Right atrium auricular region (tissue), 2 donors: ENCODE results near the gene CLTB. TPM values are rescaled to one million over a fixed set of nuclear protein-coding genes. Genes with fewer than 3 reads are reported as not detected.

ENCODE experiments used
- DNase-seq: peaks from one replicate; pipeline ENCODE4 v3.0.0-alpha.2; 2019; ENCODE audit warnings: low spot score
- H3K27ac ChIP-seq, 2 donors: fragments of 200-600 bp; sonication (generic); 1 replicate in 1 of 2; 2 replicates in 1 of 2; pipeline ENCODE4 v1.5.1; 2016 to 2019
- H3K27me3 ChIP-seq, 2 donors: fragments of 200-600 bp; sonication (generic); one replicate each; pipeline versions ENCODE4 v1.5.1 to v1.6.0; 2017 to 2019
- H3K36me3 ChIP-seq: fragments of 200-600 bp; sonication (generic); one replicate; pipeline ENCODE4 v1.5.1; 2016
- H3K4me1 ChIP-seq, 2 donors: fragments of 200-600 bp; sonication (generic); one replicate each; pipeline versions ENCODE4 v1.5.1 to v1.6.0; 2017 to 2019
- H3K4me3 ChIP-seq, 2 donors: fragments of 200-600 bp; sonication (generic); 1 replicate in 1 of 2; 2 replicates in 1 of 2; pipeline ENCODE4 v1.5.1; 2017 to 2019; ENCODE audit warnings: mild to moderate bottlenecking in 1 of 2, moderate library complexity in 1 of 2
- H3K9me3 ChIP-seq, 2 donors: fragments of 200-600 bp; sonication (generic); one replicate each; pipeline ENCODE4 v1.5.1; 2019
- total RNA-seq, 2 donors: library from RNA; depleted of rRNA; stranded (reverse); fragments of >200 nt; gene quantifications; one replicate each; pipeline ENCODE4 v1.1.0, GENCODE V29; 2016
- TF ChIP-seq, protein P1 (sequence below), 2 donors: fragments of 200-600 bp; sonication (generic); IDR thresholded peaks; one replicate each; pipeline ENCODE4 v1.5.1; 2019; ENCODE audit warnings: antibody characterized with exemption in 2 of 2

Gene CLTB
- total RNA-seq, 2 donors from 2014 or later, result 241 to 341 TPM

DNA sequence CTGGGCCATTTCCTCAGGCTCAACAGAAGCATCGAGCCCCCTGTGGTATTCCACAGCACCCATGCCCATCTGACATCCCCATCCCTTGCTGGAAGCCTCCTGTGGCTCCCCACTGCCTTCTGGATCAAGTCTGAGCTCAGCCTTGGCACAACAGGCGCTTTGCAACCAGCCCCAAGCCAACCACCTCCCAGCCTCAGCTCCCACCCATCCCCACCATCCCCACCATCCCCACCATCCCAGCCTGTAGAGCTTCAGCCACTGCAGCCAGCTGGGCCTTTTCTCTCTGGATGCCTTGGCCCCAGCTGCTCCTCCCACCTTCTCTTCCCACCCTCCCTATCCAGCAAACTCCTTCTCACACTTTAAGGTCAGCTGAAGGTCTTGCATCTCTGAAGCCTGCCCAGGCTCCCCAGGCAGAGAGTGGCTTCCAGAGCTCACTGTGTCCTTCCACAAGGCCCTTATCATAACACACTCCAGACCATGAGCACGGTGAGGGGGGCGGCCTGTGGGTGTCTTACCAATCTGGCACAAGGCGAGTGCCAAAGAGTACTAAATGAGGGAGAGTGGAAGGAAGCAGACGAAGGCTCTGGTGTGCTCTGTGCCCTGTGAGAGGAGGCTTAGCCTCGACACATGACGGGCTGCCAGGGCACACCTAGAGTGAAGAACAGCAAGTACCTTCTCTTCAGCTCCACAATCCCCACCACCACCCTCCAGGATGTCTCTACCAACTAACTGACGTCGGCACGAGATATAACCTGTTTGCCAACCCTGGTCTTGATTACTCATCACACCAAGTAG lies 21.3 kb downstream of the CLTB start:
- Histone ChIP-seq H3K36me3 (peaks cover 43% of the 10 kb centered on the region), H3K4me1 (peaks cover 0 to 31% of the 10 kb centered on the region in 2 donors), H3K9me3 (no peaks in the 10 kb centered on the region), H3K27ac (peak overlapping the region; percentile 79 to 80), H3K4me3 (no peak overlapping the region), H3K27me3 (no peaks in the 10 kb centered on the region)
- TF ChIP-seq, protein P1, sequence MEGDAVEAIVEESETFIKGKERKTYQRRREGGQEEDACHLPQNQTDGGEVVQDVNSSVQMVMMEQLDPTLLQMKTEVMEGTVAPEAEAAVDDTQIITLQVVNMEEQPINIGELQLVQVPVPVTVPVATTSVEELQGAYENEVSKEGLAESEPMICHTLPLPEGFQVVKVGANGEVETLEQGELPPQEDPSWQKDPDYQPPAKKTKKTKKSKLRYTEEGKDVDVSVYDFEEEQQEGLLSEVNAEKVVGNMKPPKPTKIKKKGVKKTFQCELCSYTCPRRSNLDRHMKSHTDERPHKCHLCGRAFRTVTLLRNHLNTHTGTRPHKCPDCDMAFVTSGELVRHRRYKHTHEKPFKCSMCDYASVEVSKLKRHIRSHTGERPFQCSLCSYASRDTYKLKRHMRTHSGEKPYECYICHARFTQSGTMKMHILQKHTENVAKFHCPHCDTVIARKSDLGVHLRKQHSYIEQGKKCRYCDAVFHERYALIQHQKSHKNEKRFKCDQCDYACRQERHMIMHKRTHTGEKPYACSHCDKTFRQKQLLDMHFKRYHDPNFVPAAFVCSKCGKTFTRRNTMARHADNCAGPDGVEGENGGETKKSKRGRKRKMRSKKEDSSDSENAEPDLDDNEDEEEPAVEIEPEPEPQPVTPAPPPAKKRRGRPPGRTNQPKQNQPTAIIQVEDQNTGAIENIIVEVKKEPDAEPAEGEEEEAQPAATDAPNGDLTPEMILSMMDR (IDR thresholded peaks at IDR 0.05), result no peak
- no peak for DNase-seq

DNA sequence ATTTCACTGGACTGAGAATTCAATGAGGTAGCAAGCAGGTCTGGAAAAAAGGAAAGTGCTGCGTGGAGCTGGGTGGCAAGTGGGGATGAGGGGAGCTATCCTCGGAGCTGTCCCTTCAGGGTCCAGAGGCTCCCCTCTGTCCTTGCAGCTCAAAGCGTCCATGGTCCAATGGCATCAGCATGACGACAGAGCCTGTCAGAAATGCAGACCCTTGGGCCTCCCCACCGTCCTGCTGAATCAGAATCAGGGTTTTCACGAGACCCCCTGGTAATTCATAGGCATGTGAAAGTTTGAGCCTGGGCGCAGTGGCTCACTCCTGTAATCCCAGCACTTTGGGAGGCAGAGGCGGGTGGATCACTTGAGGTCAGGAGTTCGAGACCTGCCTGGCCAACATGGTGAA lies 22.2 kb downstream of the CLTB start:
- peak overlapping the region; percentile 79 to 80 for H3K27ac ChIP-seq
- H3K27me3 ChIP-seq, result no peaks in the 10 kb centered on the region
- no peaks in the 10 kb centered on the region for H3K9me3 ChIP-seq
- H3K36me3 ChIP-seq, result peaks cover 43% of the 10 kb centered on the region
- peaks cover 0 to 39% of the 10 kb centered on the region in 2 donors for H3K4me1 ChIP-seq
- TF ChIP-seq, protein P1 (IDR thresholded peaks at IDR 0.05), result no peak
- H3K4me3 ChIP-seq, result no peak overlapping the region
- DNase-seq, result no peak

DNA sequence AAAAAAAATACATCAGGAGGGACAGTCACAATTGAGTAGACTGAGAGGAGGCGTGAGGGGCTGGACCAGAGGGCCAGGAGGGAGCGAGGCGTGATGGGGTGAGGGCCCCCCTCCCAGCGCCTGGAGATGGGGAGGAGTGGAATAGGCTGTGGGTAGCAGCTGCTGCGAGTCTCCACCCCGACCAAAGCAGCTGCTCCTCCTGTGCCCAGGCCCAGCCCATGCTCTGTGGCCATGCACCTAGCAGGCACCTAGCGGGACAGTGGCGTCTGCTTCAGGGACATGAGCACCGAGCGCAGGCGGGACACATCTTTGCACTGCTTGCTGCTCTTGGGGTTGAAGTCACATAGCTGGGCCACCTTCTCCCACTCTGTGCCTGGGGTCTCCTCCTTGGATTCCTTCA lies 23.8 kb downstream of the CLTB start:
- Histone ChIP-seq H3K27ac (peak overlapping the region; percentile 8 to 26), H3K9me3 (no peaks in the 10 kb centered on the region), H3K36me3 (peaks cover 43% of the 10 kb centered on the region)

DNA sequence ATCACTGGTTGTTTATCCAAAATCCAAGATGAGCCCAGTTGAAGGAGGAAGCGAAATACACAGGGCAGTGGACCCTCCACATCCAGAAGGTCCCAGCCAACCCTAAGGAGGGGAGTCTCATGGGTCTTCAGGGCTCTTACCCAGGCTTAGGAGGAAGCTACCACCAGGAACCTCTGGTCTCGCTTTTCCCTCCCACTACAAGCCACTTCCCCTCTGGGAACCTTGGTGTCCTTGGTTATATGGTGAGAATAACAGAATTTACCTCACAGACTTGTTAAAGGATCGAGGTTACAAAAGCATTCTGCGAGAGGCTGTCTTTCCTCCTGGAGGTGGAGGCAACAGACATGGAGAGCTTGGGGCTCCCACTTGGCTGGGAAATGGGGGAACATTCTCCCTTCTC lies 24.3 kb downstream of the CLTB start:
- no peak overlapping the region for H3K4me3 ChIP-seq
- H3K27me3 ChIP-seq, result no peaks in the 10 kb centered on the region
- no peak for DNase-seq
- H3K4me1 ChIP-seq, result peaks cover 0 to 51% of the 10 kb centered on the region in 2 donors
- H3K9me3 ChIP-seq, result no peaks in the 10 kb centered on the region
- TF ChIP-seq, protein P1 (IDR thresholded peaks at IDR 0.05), result no peak
- H3K27ac ChIP-seq, result no peak overlapping the region
- peaks cover 41% of the 10 kb centered on the region for H3K36me3 ChIP-seq

More for the DNA sequence above, 23.8 kb downstream of the CLTB start:
- no peak overlapping the region for H3K4me3 ChIP-seq
- peaks cover 0 to 47% of the 10 kb centered on the region in 2 donors for H3K4me1 ChIP-seq
- TF ChIP-seq, protein P1 (IDR thresholded peaks at IDR 0.05), result no peak
- H3K27me3 ChIP-seq, result no peaks in the 10 kb centered on the region
- no peak for DNase-seq

DNA sequence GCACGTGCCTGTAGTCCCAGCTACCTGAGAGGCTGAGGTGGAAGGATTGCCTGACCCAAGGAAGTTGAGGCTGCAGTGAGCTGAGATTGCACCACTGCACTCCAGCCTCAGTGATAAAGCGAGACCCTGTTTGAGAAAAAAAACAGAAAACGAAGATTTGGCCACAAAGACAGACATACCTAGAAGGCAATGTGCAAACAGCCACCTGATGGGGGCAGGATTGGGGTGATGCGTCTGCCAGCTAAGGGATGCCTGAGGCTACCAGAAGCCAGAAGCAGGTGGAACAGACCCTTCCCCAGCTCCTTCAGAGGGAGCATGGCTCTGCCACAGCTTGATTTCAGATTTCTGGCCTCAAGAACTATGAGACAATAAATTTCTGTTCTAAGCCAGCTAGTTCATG lies 24.9 kb downstream of the CLTB start:
- Histone ChIP-seq H3K27ac (no peak overlapping the region), H3K4me1 (peaks cover 0 to 51% of the 10 kb centered on the region in 2 donors), H3K36me3 (peaks cover 35% of the 10 kb centered on the region), H3K9me3 (no peaks in the 10 kb centered on the region), H3K27me3 (no peaks in the 10 kb centered on the region), H3K4me3 (no peak overlapping the region)
- DNase-seq, result no peak
- TF ChIP-seq, protein P1 (IDR thresholded peaks at IDR 0.05), result no peak
